ENCODE data around the gene DNAH5. TPM values are rescaled to one million over a fixed set of nuclear protein-coding genes. Genes with fewer than 3 reads are reported as not detected.

Gene DNAH5
- total RNA-seq, 1 donor from 2014 or later: 0.50 TPM

DNA sequence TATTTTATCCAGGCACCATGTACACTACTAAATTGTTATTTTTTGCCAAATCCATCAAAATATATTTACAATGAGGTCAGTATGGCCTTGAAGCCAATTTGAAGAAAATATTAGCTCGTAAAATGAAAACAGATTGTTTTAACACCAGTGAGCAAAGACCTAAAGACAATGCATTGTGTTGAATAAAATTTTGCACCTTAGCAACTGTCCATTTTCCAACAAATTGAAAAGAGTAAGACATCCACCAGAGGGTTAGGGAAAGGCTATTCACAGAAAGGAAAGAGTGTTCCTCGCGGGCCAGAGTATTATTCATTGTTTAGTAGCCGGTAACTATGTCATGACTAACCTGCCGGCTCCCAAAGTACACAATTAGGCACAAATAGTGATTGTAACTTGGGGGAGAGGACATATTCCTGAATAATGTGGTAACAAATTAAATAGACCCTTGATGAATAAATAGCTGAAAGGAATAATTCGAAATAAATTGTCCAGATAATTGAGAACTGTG, 213.3 kb downstream of the DNAH5 start:
- peaks cover 7% of the 10 kb centered on the region for H3K9me3 Mint-ChIP-seq (ENCODE audit: low read depth)
- no peak for DNase-seq (ENCODE audit: low spot score)
- no peaks in the 10 kb centered on the region for H3K36me3 Mint-ChIP-seq (ENCODE audit: low read depth)
- TF ChIP-seq, protein P1, sequence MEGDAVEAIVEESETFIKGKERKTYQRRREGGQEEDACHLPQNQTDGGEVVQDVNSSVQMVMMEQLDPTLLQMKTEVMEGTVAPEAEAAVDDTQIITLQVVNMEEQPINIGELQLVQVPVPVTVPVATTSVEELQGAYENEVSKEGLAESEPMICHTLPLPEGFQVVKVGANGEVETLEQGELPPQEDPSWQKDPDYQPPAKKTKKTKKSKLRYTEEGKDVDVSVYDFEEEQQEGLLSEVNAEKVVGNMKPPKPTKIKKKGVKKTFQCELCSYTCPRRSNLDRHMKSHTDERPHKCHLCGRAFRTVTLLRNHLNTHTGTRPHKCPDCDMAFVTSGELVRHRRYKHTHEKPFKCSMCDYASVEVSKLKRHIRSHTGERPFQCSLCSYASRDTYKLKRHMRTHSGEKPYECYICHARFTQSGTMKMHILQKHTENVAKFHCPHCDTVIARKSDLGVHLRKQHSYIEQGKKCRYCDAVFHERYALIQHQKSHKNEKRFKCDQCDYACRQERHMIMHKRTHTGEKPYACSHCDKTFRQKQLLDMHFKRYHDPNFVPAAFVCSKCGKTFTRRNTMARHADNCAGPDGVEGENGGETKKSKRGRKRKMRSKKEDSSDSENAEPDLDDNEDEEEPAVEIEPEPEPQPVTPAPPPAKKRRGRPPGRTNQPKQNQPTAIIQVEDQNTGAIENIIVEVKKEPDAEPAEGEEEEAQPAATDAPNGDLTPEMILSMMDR (IDR thresholded peaks at IDR 0.05): no peak
- peaks cover 8% of the 10 kb centered on the region for H3K27me3 Mint-ChIP-seq (ENCODE audit: low read depth)
- no peak overlapping the region for H3K27ac Mint-ChIP-seq (ENCODE audit: unreplicated experiment)
- no peaks in the 10 kb centered on the region for H3K4me1 Mint-ChIP-seq (ENCODE audit: low read depth)
- no peak overlapping the region for H3K4me3 Mint-ChIP-seq (ENCODE audit: unreplicated experiment)

DNA sequence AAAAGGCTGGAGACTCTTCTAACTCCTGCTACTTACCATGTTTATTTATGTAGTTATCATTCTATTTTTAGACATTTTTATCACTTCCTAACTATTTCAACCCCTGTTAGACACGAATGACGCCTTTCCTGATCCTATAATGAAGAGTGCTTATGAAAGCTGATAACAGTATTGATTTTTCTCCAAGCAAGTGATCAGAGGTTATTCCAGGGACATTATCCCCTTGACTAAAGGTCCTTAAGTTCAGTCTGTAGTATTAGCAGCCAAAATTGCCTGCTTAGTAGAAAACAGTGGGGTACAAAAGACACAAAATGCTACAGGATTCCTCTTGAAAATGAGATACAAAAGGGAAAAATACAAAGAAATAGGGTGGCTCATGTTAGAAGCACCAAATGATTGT, 235.6 kb downstream of the DNAH5 start:
- Mint-ChIP-seq H3K27me3 (ENCODE audit: low read depth) (peaks cover 15% of the 10 kb centered on the region), H3K9me3 (ENCODE audit: low read depth) (peaks cover 3% of the 10 kb centered on the region), H3K4me1 (ENCODE audit: low read depth) (no peaks in the 10 kb centered on the region), H3K27ac (ENCODE audit: unreplicated experiment) (no peak overlapping the region), H3K36me3 (ENCODE audit: low read depth) (no peaks in the 10 kb centered on the region), H3K4me3 (ENCODE audit: unreplicated experiment) (no peak overlapping the region)
- no peak for DNase-seq (ENCODE audit: low spot score)
- TF ChIP-seq, protein P1 (IDR thresholded peaks at IDR 0.05): no peak

DNA sequence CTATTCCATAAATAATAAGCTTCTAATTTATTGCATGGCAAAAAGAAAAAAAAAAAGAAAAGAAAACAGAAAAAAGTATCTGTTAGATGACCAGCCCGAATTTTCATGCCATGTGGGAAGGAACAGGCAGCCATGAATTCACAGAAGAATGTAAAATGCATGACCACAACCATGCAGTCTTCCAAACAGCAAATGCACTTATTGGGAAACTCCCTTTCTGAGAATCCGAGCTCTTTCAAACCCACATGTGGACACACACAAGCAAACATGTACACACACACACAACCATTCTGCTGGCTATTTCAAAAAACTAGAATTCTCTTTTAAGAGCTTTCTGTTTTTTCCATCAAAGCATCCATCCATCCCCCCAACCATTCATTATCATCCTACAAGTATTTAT, 236.1 kb downstream of the DNAH5 start:
- Mint-ChIP-seq H3K4me1 (ENCODE audit: low read depth) (no peaks in the 10 kb centered on the region), H3K27ac (ENCODE audit: unreplicated experiment) (no peak overlapping the region), H3K36me3 (ENCODE audit: low read depth) (no peaks in the 10 kb centered on the region), H3K4me3 (ENCODE audit: unreplicated experiment) (no peak overlapping the region), H3K9me3 (ENCODE audit: low read depth) (peaks cover 3% of the 10 kb centered on the region), H3K27me3 (ENCODE audit: low read depth) (peaks cover 16% of the 10 kb centered on the region)
- TF ChIP-seq, protein P1 (IDR thresholded peaks at IDR 0.05): no peak
- no peak for DNase-seq (ENCODE audit: low spot score)

DNA sequence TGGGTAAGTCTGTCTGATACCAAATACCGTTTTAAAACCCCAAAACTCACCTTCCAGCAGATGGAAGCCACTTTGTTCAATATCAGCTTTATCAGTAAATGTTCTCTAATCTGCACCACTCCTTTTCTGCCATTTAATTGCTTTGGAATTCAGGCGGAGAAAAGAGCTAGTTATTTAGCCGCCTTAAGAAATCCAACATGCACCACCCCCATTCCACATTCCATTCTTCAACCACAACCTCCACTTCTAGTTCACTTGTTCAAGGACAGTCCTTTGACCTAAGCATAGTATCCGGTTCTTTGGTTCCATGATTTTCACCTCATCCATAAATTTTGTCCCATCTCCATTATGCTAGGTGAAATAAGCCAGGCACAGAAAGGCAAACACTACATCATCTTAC, 240.1 kb downstream of the DNAH5 start:
- H3K27me3 Mint-ChIP-seq (ENCODE audit: low read depth): peaks cover 6% of the 10 kb centered on the region
- DNase-seq (ENCODE audit: low spot score): no peak
- no peak overlapping the region for H3K27ac Mint-ChIP-seq (ENCODE audit: unreplicated experiment)
- no peaks in the 10 kb centered on the region for H3K4me1 Mint-ChIP-seq (ENCODE audit: low read depth)
- TF ChIP-seq, protein P1 (IDR thresholded peaks at IDR 0.05): no peak
- H3K4me3 Mint-ChIP-seq (ENCODE audit: unreplicated experiment): no peak overlapping the region
- no peaks in the 10 kb centered on the region for H3K36me3 Mint-ChIP-seq (ENCODE audit: low read depth)
- H3K9me3 Mint-ChIP-seq (ENCODE audit: low read depth): no peaks in the 10 kb centered on the region

DNA sequence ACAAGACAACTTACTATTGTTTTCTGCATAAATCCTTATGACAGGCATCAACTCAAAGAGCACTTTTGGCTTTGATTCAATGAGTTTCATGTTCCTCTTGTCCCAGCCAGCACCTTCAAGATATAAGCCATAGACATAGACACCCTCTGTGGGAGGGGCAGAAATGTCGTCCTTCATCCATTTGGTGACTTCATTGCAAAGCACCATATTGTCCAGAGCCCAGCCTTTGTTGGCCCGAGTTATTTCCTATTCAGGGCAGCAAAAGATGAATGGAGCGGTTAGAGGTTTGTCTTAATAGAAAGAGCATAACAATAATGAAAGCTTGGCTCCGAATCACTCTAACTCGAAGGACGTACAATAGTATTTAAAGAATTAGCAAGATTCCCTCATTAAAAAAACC, 243.9 kb downstream of the DNAH5 start:
- DNase-seq (ENCODE audit: low spot score): no peak
- Mint-ChIP-seq H3K36me3 (ENCODE audit: low read depth) (no peaks in the 10 kb centered on the region), H3K9me3 (ENCODE audit: low read depth) (no peaks in the 10 kb centered on the region), H3K4me1 (ENCODE audit: low read depth) (no peaks in the 10 kb centered on the region), H3K27me3 (ENCODE audit: low read depth) (peaks cover 10% of the 10 kb centered on the region), H3K4me3 (ENCODE audit: unreplicated experiment) (no peak overlapping the region), H3K27ac (ENCODE audit: unreplicated experiment) (no peak overlapping the region)
- TF ChIP-seq, protein P1 (IDR thresholded peaks at IDR 0.05): no peak

Measured in chondrocyte (in vitro differentiated cells).